Measurements from ENCODE around the gene TRPM7.
"Not testable (repeated sequence)": the region's sequence is repeated elsewhere in the genome, so short reads cannot be mapped to it uniquely, and the experiment has no call there.

Gene TRPM7, protein sequence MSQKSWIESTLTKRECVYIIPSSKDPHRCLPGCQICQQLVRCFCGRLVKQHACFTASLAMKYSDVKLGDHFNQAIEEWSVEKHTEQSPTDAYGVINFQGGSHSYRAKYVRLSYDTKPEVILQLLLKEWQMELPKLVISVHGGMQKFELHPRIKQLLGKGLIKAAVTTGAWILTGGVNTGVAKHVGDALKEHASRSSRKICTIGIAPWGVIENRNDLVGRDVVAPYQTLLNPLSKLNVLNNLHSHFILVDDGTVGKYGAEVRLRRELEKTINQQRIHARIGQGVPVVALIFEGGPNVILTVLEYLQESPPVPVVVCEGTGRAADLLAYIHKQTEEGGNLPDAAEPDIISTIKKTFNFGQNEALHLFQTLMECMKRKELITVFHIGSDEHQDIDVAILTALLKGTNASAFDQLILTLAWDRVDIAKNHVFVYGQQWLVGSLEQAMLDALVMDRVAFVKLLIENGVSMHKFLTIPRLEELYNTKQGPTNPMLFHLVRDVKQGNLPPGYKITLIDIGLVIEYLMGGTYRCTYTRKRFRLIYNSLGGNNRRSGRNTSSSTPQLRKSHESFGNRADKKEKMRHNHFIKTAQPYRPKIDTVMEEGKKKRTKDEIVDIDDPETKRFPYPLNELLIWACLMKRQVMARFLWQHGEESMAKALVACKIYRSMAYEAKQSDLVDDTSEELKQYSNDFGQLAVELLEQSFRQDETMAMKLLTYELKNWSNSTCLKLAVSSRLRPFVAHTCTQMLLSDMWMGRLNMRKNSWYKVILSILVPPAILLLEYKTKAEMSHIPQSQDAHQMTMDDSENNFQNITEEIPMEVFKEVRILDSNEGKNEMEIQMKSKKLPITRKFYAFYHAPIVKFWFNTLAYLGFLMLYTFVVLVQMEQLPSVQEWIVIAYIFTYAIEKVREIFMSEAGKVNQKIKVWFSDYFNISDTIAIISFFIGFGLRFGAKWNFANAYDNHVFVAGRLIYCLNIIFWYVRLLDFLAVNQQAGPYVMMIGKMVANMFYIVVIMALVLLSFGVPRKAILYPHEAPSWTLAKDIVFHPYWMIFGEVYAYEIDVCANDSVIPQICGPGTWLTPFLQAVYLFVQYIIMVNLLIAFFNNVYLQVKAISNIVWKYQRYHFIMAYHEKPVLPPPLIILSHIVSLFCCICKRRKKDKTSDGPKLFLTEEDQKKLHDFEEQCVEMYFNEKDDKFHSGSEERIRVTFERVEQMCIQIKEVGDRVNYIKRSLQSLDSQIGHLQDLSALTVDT (N-terminal part only)

DNA sequence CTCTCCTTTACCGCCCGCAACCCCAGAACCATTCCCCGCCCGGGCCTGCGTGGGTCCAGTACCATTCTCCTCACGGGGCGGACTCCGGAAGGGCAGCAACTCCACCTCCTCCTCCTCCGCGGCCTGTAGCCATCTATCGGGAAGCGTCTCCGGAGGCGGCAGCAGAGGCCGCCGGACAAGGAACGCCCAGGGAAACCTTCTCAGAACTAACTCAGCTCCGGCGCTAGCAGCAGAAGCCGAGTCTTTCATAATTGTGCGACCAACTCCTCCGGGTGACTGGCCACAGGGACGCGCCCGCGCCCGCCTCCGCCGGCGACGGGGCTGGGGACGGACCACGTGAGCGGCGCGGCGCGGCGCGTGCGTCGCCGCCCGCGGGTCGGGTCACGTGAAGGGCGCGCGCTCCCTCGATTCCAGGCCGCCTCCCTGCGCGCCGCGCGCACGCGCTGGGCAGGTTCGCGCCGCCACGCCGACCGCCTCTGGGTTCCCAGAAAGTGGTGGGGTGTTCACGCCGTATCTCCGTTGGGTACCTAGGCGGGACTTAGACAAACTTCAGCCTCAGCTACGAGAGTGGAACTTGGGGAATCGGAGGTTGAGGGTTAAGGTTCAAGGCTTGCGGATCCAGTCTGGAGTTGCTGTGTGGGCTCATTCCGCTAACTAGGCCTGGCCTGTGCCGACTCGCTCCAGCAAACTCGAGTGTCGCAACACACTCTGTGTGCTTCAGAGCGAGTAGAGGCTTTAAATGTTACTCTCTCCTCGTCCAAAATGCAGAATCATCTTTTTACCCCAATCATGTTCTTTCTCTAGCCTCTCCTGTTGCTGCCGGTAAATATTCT lies at the start of gene TRPM7:
TRPM7 (minus strand) TSS at position 329 of the 833 bp plus-strand sequence; CDS start at position 65, 264 bp downstream.
- peak; percentile 80 to 85 for DNase-seq (ENCODE audit: low read depth in 2 of 2)

DNA sequence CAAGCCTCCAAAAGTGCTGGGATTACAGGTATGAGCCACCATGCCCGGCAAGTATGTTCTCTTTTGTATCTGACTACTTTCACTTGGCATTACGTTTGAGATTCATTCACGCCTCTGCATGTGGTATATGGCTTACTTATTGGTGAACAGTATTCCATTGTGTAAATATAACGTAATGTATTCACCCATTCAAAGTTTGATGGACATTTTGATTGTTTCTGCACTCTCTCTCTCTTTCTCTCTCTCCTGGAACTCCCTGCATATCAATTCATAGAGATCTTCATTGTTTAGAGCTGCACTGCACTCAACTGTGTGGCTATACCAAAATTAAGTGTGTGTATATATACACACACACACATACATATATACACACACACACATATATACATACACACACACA lies 48.6 kb upstream of the TRPM7 start:
- no peak for DNase-seq (ENCODE audit: low read depth in 2 of 2)

DNA sequence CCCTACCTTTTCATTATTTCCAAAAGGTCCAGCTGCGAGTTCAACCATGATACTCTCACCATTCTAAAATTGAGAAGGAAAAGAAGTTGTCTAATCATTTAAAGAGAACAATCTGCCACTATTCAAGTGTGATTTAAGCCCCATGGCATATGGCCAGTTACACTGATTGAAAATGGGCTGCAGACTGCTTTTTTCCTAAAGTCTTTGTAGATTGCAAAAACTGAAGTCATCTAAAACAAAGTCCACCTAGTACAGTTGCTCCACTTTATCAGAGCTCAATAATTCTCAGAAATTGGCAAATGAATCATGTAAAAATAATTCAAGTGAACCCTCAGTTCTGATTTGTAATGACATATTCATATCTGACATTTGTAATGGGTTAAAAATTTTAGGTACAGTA lies 39.7 kb upstream of the TRPM7 start:
- DNase-seq (ENCODE audit: low read depth in 2 of 2) = no peak

DNA sequence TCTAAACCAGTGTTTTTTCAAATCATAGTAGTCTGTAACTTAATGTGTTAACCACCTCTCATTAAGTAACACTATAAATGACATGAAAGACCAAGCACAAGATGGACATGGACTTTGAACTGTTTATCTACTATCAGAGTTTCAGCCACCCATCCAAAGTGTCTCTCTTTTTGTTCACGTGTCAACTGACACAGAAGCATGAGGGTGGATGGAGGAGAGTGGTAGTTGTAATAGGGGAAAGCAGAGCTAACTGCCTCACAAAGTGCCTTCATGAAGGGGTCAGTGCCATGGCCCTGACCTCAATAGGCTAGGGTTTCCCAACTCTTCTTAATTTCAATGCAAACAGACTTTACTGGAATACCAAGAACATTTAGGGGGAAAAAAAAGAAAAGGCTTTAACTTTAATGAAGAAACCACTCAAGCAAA lies 32.1 kb upstream of the TRPM7 start:
- no peak for DNase-seq (ENCODE audit: low read depth in 2 of 2)

DNA sequence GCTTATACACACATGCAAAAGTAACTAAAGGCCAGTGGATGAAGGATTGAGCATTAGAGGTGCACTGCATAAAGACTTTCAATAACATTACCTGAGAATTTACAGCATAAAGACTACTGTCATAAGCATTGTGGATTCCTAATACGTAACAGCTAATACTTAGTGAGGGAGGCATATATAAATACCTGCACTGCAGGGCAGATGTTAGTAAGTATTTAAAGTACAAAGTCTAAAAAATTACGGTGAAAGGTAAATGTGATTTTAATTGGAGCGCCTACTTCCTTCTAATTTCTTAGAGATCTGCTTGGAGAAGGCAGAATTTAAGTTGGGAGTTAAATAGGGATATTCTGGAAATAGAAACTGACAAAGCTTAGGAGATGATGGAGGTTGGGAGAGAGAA lies 25.4 kb upstream of the TRPM7 start:
- no peak for DNase-seq (ENCODE audit: low read depth in 2 of 2)

DNA sequence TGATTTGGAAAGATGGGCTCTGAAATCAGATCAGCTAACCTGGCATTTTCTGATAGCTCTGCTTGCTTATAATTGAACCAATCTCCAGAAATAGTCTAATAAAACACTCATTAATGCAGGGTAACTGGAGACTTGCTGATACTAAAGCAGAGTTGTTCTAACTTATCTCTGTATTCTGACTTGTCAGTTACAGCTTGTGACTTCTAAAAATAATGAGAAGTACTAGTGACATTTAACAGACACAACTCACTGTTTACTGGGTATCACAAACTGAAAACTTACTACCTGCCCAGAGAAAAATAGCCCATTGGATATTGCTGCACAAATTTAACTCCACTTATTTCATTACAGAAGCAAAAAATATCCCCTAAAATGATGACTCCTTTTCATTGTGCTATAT lies 24.0 kb upstream of the TRPM7 start:
- DNase-seq (ENCODE audit: low read depth in 2 of 2) = no peak

DNA sequence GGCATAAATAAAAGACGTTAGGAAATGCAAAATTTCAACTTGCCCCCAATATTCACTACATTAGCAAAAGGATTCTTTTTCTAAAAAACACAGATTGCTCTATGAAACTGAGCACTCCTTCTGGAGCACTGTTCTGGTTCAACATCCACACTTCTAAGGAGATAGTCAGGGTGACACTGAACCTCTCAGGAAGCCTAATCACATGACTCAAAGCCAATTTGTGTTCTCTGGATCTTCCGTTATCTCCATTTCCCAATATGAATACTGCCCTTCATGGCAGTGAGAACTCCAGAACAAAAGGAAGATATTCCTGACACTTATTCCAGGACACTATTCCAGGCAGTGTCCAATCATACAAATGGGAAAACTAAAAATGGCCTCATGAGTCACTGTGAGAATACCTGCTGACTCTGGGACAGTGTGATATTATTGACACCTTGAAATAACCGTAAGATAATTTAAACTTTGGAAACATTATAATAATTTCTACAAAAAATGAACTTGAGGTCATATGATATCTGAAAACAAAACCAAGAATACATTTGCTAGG lies 21.4 kb upstream of the TRPM7 start:
- no peak for DNase-seq (ENCODE audit: low read depth in 2 of 2)

DNA sequence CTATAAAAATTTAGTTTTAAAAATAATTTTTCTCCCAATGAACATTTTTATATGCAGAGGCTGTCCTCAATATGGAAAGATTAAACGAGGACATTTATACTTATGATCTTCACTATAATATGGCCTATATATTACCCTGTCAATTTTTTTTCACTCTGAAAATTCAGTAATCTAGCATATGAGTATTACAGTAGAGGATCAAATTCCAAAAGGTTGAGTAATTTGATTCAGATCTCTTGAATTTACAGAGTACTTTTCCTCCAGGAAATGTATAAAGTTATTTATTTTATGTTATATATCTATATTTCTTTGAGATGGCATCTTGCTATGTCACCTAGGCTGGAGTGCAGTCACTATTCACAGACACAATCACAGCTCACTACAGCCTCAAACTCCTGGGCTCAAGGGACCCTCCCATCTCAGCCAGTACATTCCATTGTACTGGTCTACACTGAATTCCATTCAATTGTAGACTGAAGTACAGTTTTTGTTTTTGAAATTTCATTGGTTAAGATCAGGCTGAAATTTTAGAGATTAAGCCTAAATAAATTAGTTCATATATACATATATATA lies 16.3 kb upstream of the TRPM7 start:
- no peak for DNase-seq (ENCODE audit: low read depth in 2 of 2)

DNA sequence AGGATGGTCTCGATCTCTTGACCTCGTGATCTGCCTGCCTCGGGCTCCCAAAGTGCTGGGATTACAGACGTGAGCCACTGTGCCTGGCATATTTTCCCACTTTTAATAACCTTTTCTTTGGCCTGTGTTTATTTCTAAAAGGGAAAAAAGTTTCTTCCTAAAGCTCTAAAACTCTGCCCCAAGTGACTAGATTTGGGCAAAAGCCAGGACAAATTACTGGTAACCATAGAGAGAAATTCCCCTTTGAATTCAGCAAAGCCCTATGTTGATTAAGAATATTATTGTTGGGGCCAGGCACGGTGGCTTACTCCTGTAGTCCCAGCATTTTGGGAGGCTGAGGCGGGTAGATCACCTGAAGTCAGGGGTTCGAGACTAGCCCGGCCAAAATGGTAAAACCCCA lies 11.5 kb upstream of the TRPM7 start:
- DNase-seq (ENCODE audit: low read depth in 2 of 2) = no peak

DNA sequence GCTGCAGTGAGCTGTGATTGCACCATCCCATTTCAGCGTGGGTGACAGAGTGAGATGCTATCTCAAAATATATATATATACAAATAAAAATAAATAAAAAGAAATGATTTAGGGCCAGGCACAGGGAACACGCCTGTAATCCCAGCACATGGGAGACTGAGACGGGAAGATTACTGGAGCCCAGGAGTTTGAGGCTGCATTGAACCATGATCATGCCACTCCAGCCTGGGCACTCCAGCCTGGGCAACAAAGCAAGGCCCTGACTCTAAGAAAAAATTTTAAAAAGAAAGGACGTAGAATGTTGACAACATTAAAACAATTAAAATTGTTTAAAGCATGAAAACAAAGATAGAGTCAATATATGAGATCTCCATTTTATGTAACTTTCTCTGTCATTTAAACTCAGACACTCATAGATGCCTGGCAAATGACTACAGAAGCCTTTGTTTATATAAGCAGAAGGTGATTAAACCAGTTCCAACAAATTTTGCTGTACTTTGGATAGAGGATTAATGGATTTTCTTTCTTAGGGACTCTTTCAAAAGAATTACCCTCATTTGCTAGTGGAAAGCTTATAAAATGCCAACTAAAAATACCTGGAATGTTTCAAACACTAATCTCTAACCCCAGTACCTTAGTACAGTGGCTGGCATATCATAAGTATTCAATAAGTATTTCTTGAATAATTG lies 10.7 kb upstream of the TRPM7 start:
- DNase-seq (ENCODE audit: low read depth in 2 of 2) = no peak

DNA sequence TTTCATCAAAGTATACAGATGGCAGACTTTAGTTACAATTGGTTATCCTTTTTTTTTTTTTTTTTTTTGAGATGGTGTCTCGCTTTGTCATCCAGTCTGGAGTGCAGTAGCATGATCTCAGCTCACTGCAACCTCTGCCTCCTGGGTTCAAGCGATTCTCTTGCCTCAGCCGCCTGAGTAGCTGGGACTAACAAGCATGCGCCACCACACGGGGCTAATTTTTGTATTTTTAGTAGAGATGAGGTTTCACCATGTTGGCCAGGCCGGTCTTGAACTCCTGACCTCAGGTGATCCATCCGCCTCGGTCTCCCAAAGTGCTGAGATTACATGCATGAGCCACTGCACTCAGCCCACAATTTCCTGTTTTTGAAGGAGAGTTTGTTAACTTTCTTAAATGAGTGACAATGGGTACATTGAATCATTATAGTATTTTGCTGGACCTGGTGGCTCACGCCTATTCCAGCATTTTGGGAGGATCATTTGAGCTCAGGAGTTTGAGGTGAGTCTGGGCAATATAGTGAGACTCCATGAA lies 8.1 kb upstream of the TRPM7 start:
- DNase-seq (ENCODE audit: low read depth in 2 of 2) = not testable (repeated sequence)

DNA sequence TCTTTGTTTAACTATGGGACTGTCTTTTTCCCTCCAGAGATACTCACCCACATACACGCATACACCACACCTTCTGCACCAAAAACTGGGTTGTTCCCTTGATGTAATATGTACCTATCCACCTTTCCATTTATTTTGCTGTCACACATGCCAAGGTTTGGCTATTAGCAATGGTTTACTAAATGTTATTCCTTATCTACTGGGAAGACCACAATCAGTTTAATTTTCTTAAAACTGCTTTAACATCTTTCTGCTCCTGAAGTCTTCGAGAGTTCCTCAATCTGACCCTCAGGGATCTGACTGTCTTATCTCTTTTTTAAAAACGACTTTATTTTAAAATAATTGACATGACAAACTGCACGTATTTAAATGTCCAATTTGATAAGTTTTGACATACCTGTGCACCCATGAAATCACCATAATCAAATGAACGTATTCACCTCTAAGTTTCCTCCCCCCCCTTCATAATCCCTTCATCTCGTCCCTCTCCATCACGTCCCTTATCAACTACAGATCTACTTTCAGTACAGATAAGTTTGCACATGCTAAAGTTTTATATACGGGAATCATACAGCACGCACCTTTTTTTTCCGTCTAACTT lies 805 bp upstream of the TRPM7 start:
- no peak for DNase-seq (ENCODE audit: low read depth in 2 of 2)

DNA sequence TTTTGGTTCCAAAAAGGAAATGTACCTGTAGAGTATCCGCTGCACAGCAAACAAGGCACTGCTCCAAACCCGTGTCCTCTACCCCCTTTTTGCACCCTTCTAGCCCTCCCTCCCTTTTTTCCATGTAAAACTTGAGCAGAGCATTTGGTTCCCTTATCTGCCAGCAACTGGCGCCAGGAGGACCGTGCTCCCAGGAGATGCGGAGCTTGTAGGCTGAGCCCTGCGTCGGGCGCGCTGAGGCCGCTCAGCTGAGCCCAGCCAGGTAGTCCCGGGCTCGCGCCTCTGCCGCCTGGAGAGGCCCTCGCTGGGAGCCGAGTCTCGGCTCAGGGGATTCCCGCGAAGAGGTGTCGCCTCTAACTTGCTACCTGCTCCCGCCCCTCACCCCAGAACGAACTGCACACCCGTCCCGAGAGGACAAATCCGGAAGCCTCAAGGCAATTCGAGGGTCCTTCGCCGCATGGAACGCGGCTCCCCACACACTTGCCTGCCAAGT lies 575 bp downstream of the TRPM7 start:
- peak; percentile 64 to 68 for DNase-seq (ENCODE audit: low read depth in 2 of 2)

DNA sequence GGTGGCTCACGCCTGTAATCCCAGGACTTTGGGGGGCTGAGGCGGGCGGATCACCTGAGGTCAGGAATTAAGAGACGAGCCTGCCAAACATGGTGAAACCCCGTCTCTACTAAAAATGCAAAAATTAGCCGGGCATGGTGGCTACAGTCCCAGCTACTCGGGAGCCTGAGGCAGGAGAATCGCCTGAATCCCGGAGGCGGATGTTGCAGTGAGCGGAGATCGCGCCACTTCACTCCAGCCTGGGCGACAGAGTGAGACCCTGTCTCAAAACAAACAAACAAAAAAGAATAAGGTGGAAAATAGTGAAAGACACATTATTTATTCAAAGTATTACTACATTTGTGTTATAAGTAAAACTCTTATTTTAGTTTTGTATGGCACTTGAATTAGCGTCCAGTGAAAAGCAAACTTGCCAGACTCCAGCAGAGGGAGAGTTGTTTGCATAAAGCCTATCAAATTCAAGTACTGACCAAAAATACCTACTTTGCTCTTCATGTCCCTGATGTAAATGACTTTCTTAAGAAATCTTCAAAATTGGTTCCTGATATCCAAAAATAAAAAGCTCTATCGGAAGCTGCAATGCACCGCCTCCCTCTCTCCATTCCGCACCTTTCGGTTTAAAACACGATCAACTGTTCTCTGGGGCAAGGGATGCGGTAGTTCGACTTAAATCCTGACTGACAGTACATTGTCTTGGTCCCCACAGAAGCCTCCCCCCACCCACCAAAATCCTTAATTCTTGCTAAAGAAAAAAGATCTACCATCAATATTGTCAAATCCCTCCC lies 1.2 kb downstream of the TRPM7 start:
- DNase-seq (ENCODE audit: low read depth in 2 of 2) = no peak

DNA sequence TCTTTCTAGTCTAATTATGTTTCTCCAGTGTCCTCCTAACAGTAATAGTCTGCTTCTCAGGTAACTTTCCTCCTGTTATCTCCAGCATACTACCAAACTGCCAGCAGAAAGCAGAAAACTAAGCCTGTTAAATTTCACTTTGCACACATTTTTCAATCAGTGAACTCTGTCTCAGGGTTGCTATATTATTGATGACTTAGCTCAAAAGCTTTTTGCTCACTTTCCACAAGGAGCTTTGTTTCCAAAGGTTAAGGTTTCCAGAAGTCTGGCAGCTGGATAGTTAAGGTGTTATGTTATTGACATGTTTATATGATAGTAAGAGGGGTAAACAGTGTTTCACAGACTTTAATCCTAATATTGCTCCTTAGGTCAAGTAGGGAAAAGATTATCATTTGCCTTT lies 5.1 kb downstream of the TRPM7 start:
- DNase-seq (ENCODE audit: low read depth in 2 of 2) = no peak

DNA sequence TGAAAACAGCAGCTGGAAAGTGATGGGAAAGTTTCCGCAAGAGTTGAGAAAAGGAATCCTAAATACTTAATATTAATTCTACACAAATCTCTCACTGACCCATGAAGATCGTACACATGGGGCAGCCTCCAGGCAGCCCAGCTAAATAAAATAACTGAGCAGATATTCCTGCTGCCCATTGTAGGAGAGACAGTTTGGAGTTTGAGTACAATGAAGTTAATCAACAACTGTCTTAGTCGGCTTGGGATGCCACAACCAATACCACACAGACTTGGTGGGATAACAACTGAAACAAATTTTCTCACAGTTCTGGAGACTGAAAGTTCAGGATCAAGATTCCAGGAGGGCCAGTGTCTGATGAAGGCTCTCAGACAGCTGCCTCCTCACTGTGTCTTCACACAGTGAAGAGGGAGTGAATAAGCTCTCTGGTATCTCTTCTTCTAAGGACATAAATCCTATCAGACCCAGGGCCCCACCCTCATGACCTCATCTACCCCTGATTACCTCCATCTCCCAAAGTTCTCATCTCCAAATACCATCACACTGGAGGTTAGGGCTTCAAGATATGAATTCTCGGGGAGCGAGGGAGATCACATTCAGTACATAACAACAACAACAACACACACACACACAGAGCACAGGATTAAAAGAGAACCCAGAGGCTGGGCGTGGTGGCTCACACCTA lies 9.7 kb downstream of the TRPM7 start:
- DNase-seq (ENCODE audit: low read depth in 2 of 2) = no peak

DNA sequence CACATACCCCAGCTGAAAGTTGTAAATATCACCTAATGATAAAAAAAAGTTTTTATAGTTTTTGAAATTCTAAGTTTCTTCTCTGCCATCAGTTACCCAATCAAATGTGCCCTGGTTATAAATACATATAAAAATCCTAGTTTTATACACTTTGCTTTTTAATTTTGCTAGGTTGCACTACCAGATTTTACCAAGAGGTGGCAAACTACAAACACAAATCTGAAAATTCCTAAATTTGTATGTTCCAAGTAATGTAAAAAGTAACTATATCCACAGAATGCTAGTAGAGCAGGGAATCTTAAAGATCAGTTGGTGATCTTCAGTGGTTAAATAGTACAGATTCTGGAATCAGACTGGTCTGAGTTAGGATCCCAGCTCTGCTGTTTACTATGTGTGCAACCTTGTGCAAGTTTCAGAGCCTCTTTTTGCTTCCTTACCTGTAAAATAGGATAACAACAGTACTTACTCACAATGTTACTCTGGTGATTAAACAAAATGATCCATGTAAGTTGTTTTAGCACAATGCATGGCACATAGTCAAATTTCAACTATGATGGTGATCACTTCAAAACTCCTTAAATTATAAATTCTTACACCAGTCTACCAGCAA lies 11.0 kb downstream of the TRPM7 start:
- no peak for DNase-seq (ENCODE audit: low read depth in 2 of 2)

Measured in stimulated activated CD4-positive, alpha-beta T cell treated with anti-CD3 and anti-CD28 coated beads, Interleukin-12 subunit alpha, Interleukin-12 subunit beta, amount 100 ng/mL, for 24 hours (primary cell).